H1 (cell line): ENCODE results near the gene EIF2S1. TPM values are rescaled to one million over a fixed set of nuclear protein-coding genes. Genes with fewer than 3 reads are reported as not detected.
"Not testable (repeated sequence)": the region's sequence is repeated elsewhere in the genome, so short reads cannot be mapped to it uniquely, and the experiment has no call there.

Experiments
- CTCF ChIA-PET: fragments of 300-600 bp; sonication (Branson Sonifier 250); formaldehyde crosslinking; loops from one replicate; lab custom pipeline; 2021; ENCODE audit not compliant: partially characterized antibody; lab: Charles Lee
- POLR2A ChIA-PET: fragments of 300-600 bp; sonication (Branson Sonifier 250); formaldehyde crosslinking; loops from one replicate; lab custom pipeline; 2021; ENCODE audit warnings: inconsistent platforms; ENCODE audit not compliant: partially characterized antibody; lab: Charles Lee
- DNase-seq, 2 experiments: peaks; one replicate each; pipeline versions ENCODE4 v3.0.0 to v3.0.0-alpha.2; 2010 to 2022; ENCODE audit warnings: low spot score in 2 of 2, low read depth in 1 of 2, mixed read lengths in 1 of 2
- FAIRE-seq: peaks from 2 replicates; lab custom pipeline; 2011; peaks lifted over from hg19 to GRCh38; lab: Jason Lieb, UNC
- H2AFZ ChIP-seq: 2 replicates; pipeline ENCODE4 v1.8.1; 2012; ENCODE audit warnings: low read length, inconsistent platforms
- H2AK5ac ChIP-seq: 2 replicates; pipeline ENCODE4 v1.6.1; 2013; ENCODE audit warnings: low read depth, low read length
- H2BK120ac ChIP-seq: replicated peaks from 2 replicates; pipeline ENCODE3; 2013; ENCODE audit warnings: low read depth, low read length, inconsistent platforms
- H2BK12ac ChIP-seq: 2 replicates; pipeline ENCODE4 v1.6.1; 2013; ENCODE audit warnings: low read depth, low read length
- H2BK15ac ChIP-seq: 2 replicates; pipeline ENCODE4 v1.6.1; 2013; ENCODE audit warnings: low read length
- H2BK20ac ChIP-seq: 2 replicates; pipeline ENCODE4 v1.6.1; 2013; ENCODE audit warnings: low read length
- H2BK5ac ChIP-seq: 2 replicates; pipeline ENCODE4 v1.6.1; 2013; ENCODE audit warnings: low read depth, low read length
- H3K14ac ChIP-seq: 2 replicates; pipeline ENCODE4 v1.6.1; 2013; ENCODE audit warnings: inconsistent platforms; ENCODE audit not compliant: insufficient read length
- H3K18ac ChIP-seq: 2 replicates; pipeline ENCODE4 v1.6.1; 2013; ENCODE audit warnings: low read length; ENCODE audit errors: extremely low read depth
- H3K23ac ChIP-seq: 2 replicates; pipeline ENCODE4 v1.6.1; 2013; ENCODE audit warnings: inconsistent platforms; ENCODE audit not compliant: insufficient read length
- H3K23me2 ChIP-seq: 2 replicates; pipeline ENCODE4 v1.6.1; 2013; ENCODE audit warnings: low read depth, low read length
- H3K27ac ChIP-seq: 2 replicates; pipeline ENCODE4 v1.6.1; 2011; ENCODE audit warnings: low read depth, low read length, inconsistent platforms
- H3K27me3 ChIP-seq, 4 experiments: replicated peaks in 1 of 4; 1 replicate in 1 of 4; 2 replicates in 3 of 4; pipeline versions ENCODE4 v1.6.1 to v1.8.1; 2011 to 2013; ENCODE audit warnings: low read length in 3 of 4, mild to moderate bottlenecking in 3 of 4, inconsistent platforms in 2 of 4, mixed read lengths in 2 of 4, moderate library complexity in 1 of 4; ENCODE audit not compliant: control insufficient read depth in 3 of 4, insufficient read depth in 3 of 4; ENCODE audit errors: extremely low read depth in 1 of 4
- H3K36me3 ChIP-seq, 4 experiments: 2 replicates each; pipeline versions ENCODE4 v1.6.1 to v1.8.1; 2011 to 2013; ENCODE audit warnings: mild to moderate bottlenecking in 4 of 4, low read length in 3 of 4, moderate library complexity in 2 of 4, control low read depth in 1 of 4, inconsistent platforms in 1 of 4; ENCODE audit not compliant: insufficient read depth in 4 of 4, control insufficient read depth in 2 of 4
- H3K4ac ChIP-seq: replicated peaks from 2 replicates; pipeline ENCODE3; 2013; ENCODE audit warnings: low read length, low read depth, mixed read lengths, inconsistent platforms; ENCODE audit not compliant: insufficient read length
- H3K4me1 ChIP-seq, 4 experiments: replicated peaks in 1 of 4; 1 replicate in 1 of 4; 2 replicates in 3 of 4; pipeline versions ENCODE4 v1.6.1 to v1.8.1; 2011 to 2013; ENCODE audit warnings: low read length in 3 of 4, inconsistent platforms in 2 of 4, mixed read lengths in 1 of 4; ENCODE audit not compliant: insufficient read depth in 4 of 4, control insufficient read depth in 3 of 4
- H3K4me2 ChIP-seq, 2 experiments: 2 replicates each; pipeline versions ENCODE4 v1.6.1 to v1.8.1; 2011 to 2013; ENCODE audit warnings: low read depth in 2 of 2, low read length in 2 of 2, control low read depth in 1 of 2, inconsistent platforms in 1 of 2, mild to moderate bottlenecking in 1 of 2; ENCODE audit not compliant: insufficient read depth in 1 of 2
- H3K4me3 ChIP-seq, 4 experiments: fragments of 200-600, 300-600 bp in 1 of 4; sonication (generic), shearing (Covaris generic), sonication (Bioruptor Twin) in 1 of 4; 2 replicates each; pipeline versions ENCODE4 v1.5.1 to v1.8.1; 2011 to 2016; ENCODE audit warnings: low read length in 4 of 4, low read depth in 3 of 4, control low read depth in 2 of 4, inconsistent platforms in 2 of 4, mild to moderate bottlenecking in 2 of 4, mixed read lengths in 1 of 4, moderate library complexity in 1 of 4; ENCODE audit not compliant: insufficient read depth in 2 of 4; ENCODE audit errors: extremely low read depth in 1 of 4
- H3K56ac ChIP-seq: replicated peaks from 2 replicates; pipeline ENCODE3; 2013; ENCODE audit warnings: low read depth, mild to moderate bottlenecking, mixed read lengths, low read length, inconsistent platforms; ENCODE audit not compliant: insufficient read length
- H3K79me1 ChIP-seq: 2 replicates; pipeline ENCODE4 v1.6.1; 2013; ENCODE audit warnings: low read depth, low read length, control low read depth
- H3K79me2 ChIP-seq, 2 experiments: 2 replicates each; pipeline versions ENCODE4 v1.6.1 to v1.8.1; 2012 to 2013; ENCODE audit warnings: low read length in 2 of 2, mild to moderate bottlenecking in 2 of 2, inconsistent platforms in 1 of 2; ENCODE audit not compliant: insufficient read depth in 2 of 2, control insufficient read depth in 1 of 2
- H3K9ac ChIP-seq, 4 experiments: replicated peaks in 1 of 4; 1 replicate in 1 of 4; 2 replicates in 3 of 4; pipeline versions ENCODE4 v1.6.1 to v1.8.1; 2011 to 2013; ENCODE audit warnings: low read depth in 3 of 4, low read length in 3 of 4, control low read depth in 2 of 4, mild to moderate bottlenecking in 2 of 4, moderate library complexity in 2 of 4, inconsistent platforms in 1 of 4; ENCODE audit errors: extremely low read depth in 1 of 4
- H3K9me3 ChIP-seq, 2 experiments: 2 replicates each; pipeline versions ENCODE4 v1.6.1 to v1.8.1; 2012 to 2013; ENCODE audit warnings: mild to moderate bottlenecking in 2 of 2, moderate library complexity in 2 of 2, control low read depth in 1 of 2, inconsistent platforms in 1 of 2, low read depth in 1 of 2, low read length in 1 of 2, mixed read lengths in 1 of 2; ENCODE audit not compliant: insufficient read depth in 2 of 2
- H4K20me1 ChIP-seq, 2 experiments: replicated peaks in 1 of 2; 2 replicates each; pipeline versions ENCODE3 to v1.8.1; 2011 to 2013; ENCODE audit warnings: inconsistent platforms in 2 of 2, low read length in 2 of 2, mild to moderate bottlenecking in 1 of 2; ENCODE audit not compliant: insufficient read depth in 2 of 2, control insufficient read depth in 1 of 2
- H4K5ac ChIP-seq: 2 replicates; pipeline ENCODE4 v1.6.1; 2013; ENCODE audit warnings: low read length, low read depth, mixed read lengths, inconsistent platforms; ENCODE audit not compliant: insufficient read length
- H4K8ac ChIP-seq: 2 replicates; pipeline ENCODE4 v1.8.0; 2013; ENCODE audit warnings: mild to moderate bottlenecking, moderate library complexity, low read length, inconsistent platforms; ENCODE audit not compliant: insufficient read depth; ENCODE audit errors: extremely low read depth
- H4K91ac ChIP-seq: replicated peaks from 2 replicates; pipeline ENCODE3; 2013; ENCODE audit warnings: low read length, mixed read lengths, inconsistent platforms; ENCODE audit not compliant: insufficient read length
- WGBS, 2 experiments: shearing (Covaris generic) in 1 of 2; methylation state at CpG; one replicate each; pipeline versions ENCODE4 v1.1.6 to v1.1.7; 2013 to 2015; ENCODE audit warnings: low lambda C conversion rate in 2 of 2, mixed read lengths in 2 of 2, inconsistent platforms in 1 of 2, low coverage in 1 of 2, missing lambda C conversion rate in 1 of 2; ENCODE audit not compliant: insufficient replicate concordance in 2 of 2, insufficient coverage in 1 of 2, insufficient read length in 1 of 2; ENCODE audit errors: extremely low coverage in 1 of 2, missing lambda C conversion rate in 1 of 2; 5-methylcytosine and 5-hydroxymethylcytosine counted together
- polyA plus RNA-seq, 7 experiments: library from polyadenylated mRNA; depleted of rRNA in 3 of 7; stranded (reverse) in 5 of 7; unstranded in 2 of 7; fragments of >200 nt in 5 of 7; fragments of 200-250 nt in 2 of 7; gene quantifications; 1 replicate in 5 of 7; 2 replicates in 1 of 7; 4 replicates in 1 of 7; pipeline versions ENCODE4 v1.2.1 to v1.2.3, GENCODE V29; 2011 to 2013; ENCODE audit warnings: missing spikeins in 2 of 7, mixed read lengths in 2 of 7
- total RNA-seq: library from RNA; stranded (reverse); fragmentation: NEBNext Ultra II Directional; extraction: Animal tissue kit (Norgen Biotek cat#: 25700); gene quantifications from 2 replicates; pipeline ENCODE4 v1.2.1, GENCODE V29; 2021

The EIF2S1 gene
- total and polyA plus RNA-seq, 2 of the 8 experiments (the other 6 are each of a cell fraction or from before 2014, with no cell fraction given): 35.1 to 146 TPM

DNA sequence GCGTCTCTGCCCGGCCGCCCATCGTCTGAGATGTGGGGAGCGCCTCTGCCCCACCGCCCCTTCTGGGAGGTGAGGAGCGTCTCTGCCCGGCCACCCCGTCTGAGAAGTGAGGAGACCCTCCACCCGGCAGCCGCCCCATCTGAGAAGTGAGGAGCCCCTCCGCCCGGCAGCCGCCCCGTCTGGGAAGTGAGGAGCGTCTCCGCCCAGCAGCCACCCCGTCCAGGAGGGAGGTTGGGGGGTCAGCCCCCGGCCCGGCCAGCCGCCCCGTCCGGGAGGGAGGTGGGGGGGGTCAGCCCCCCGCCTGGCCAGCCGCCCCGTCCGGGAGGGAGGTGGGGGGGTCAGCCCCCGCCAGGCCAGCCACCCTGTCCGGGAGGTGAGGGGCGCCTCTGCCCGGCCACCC, 18.9 kb upstream of the EIF2S1 start:
- H3K23me2 ChIP-seq, H3K4me3 ChIP-seq, POLR2A ChIA-PET, H3K9ac ChIP-seq, H2BK5ac ChIP-seq, H4K91ac ChIP-seq, H4K8ac ChIP-seq, H2BK20ac ChIP-seq, H3K79me2 ChIP-seq, FAIRE-seq, H3K18ac ChIP-seq, H3K9me3 ChIP-seq, H2AFZ ChIP-seq, H3K4ac ChIP-seq, H2BK12ac ChIP-seq, H3K4me1 ChIP-seq, H3K79me1 ChIP-seq, H3K27ac ChIP-seq, CTCF ChIA-PET, H3K23ac ChIP-seq, DNase-seq, H3K4me2 ChIP-seq, H4K20me1 ChIP-seq, H2BK15ac ChIP-seq, H2AK5ac ChIP-seq, H4K5ac ChIP-seq, H3K27me3 ChIP-seq, H3K14ac ChIP-seq, H3K56ac ChIP-seq, H2BK120ac ChIP-seq: not testable (repeated sequence)
- peaks cover 16 to 71% (median 54%) of the 10 kb centered on the region in 4 experiments for H3K36me3 ChIP-seq
- 91% methylated on average over 16 of the region's 31 CpGs; no CpG with 5 or more reads in 1 of the 2 experiments for WGBS, 2 experiments
